ENCODE results near the gene PIP5K1B. TPM values are rescaled to one million over a fixed set of nuclear protein-coding genes. Genes with fewer than 3 reads are reported as not detected.

PIP5K1B gene
- total RNA-seq, 3 donors from 2014 or later = 60.0 to 122 (median 73.3) TPM

- no peak for ATAC-seq
- H3K4me1 ChIP-seq (ENCODE audit: low read depth) = no peaks in the 10 kb centered on the region
- intact Hi-C loops (cut with DNase I, micrococcal nuclease) = loop anchor here (10.0 kb wide), 2 partner anchors 419 to 439 kb away; no protein-coding TSS in a partner anchor
- H3K4me3 ChIP-seq = no peak overlapping the region
- no peak for DNase-seq
- no peaks in the 10 kb centered on the region for H3K36me3 ChIP-seq (ENCODE audit: low read depth)
- TF ChIP-seq, protein P1, sequence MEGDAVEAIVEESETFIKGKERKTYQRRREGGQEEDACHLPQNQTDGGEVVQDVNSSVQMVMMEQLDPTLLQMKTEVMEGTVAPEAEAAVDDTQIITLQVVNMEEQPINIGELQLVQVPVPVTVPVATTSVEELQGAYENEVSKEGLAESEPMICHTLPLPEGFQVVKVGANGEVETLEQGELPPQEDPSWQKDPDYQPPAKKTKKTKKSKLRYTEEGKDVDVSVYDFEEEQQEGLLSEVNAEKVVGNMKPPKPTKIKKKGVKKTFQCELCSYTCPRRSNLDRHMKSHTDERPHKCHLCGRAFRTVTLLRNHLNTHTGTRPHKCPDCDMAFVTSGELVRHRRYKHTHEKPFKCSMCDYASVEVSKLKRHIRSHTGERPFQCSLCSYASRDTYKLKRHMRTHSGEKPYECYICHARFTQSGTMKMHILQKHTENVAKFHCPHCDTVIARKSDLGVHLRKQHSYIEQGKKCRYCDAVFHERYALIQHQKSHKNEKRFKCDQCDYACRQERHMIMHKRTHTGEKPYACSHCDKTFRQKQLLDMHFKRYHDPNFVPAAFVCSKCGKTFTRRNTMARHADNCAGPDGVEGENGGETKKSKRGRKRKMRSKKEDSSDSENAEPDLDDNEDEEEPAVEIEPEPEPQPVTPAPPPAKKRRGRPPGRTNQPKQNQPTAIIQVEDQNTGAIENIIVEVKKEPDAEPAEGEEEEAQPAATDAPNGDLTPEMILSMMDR (IDR thresholded peaks at IDR 0.05) = no peak
- no peaks in the 10 kb centered on the region for H3K9me3 ChIP-seq
Measured at GRCh38 chr9:69023650-69024049, 318.6 kb downstream of the PIP5K1B start.

DNA sequence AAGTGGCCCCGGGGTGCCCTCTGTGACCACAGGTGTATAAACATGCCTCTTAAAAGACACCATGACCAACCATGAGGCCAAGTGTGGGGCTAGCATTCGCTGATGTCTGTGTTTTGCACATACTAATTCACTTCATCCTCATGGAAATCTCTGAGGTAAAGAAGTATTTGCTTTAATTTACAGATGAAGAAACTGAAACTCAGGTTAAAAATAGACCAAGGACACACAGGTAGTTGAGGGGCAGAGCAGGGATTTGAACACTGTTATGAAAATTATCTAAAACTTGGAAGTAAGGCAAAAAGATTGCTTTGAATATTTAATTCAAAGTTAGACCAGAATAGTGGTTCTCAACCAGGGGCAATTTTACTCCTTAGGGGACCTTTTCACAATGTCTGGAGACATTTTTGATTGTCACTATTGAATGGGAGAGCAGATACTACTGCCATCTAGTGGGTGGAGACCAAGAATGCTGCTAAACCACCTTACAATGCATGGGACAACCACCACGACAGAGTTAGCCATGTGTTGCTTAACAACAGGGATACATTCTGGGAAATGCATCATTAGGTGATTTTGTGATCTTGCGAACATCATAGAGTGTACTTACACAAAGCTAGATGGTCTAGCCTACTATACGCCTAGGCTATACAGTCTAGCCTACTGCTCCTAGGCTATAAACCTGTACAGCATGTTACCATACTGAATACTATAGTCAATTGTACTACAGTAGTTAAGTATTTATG, 322.5 kb downstream of the PIP5K1B start:
- no peaks in the 10 kb centered on the region for H3K36me3 ChIP-seq (ENCODE audit: low read depth)
- intact Hi-C loops (cut with DNase I, micrococcal nuclease) = loop anchor here (10.0 kb wide), 2 partner anchors 423 to 443 kb away; no protein-coding TSS in a partner anchor
- H3K4me1 ChIP-seq (ENCODE audit: low read depth) = no peaks in the 10 kb centered on the region
- TF ChIP-seq, protein P1 (IDR thresholded peaks at IDR 0.05) = peak; percentile 48
- peak in 1 of 3 donors; percentile 64 for DNase-seq
- ATAC-seq = peak; percentile 89
- no peak overlapping the region for H3K4me3 ChIP-seq
- H3K9me3 ChIP-seq = peaks cover 5% of the 10 kb centered on the region

- peaks cover 5% of the 10 kb centered on the region for H3K9me3 ChIP-seq
- TF ChIP-seq, protein P1 (IDR thresholded peaks at IDR 0.05) = no peak
- intact Hi-C loops (cut with DNase I, micrococcal nuclease) = loop anchor here (10.0 kb wide), 2 partner anchors 424 to 444 kb away; no protein-coding TSS in a partner anchor
- no peak for DNase-seq
- H3K4me1 ChIP-seq (ENCODE audit: low read depth) = no peaks in the 10 kb centered on the region
- H3K4me3 ChIP-seq = no peak overlapping the region
- no peak for ATAC-seq
- no peaks in the 10 kb centered on the region for H3K36me3 ChIP-seq (ENCODE audit: low read depth)
Measured at GRCh38 chr9:69028754-69029153, 323.7 kb downstream of the PIP5K1B start.

GRCh38 chr9:69029535-69029934, 324.5 kb downstream of the PIP5K1B start:
- no peak for DNase-seq
- intact Hi-C loops (cut with DNase I, micrococcal nuclease) = loop anchor here (10.0 kb wide), 2 partner anchors 425 to 445 kb away; no protein-coding TSS in a partner anchor
- TF ChIP-seq, protein P1 (IDR thresholded peaks at IDR 0.05) = no peak
- no peak overlapping the region for H3K4me3 ChIP-seq
- H3K4me1 ChIP-seq (ENCODE audit: low read depth) = no peaks in the 10 kb centered on the region
- no peak for ATAC-seq
- peaks cover 5% of the 10 kb centered on the region for H3K9me3 ChIP-seq
- no peaks in the 10 kb centered on the region for H3K36me3 ChIP-seq (ENCODE audit: low read depth)

DNA sequence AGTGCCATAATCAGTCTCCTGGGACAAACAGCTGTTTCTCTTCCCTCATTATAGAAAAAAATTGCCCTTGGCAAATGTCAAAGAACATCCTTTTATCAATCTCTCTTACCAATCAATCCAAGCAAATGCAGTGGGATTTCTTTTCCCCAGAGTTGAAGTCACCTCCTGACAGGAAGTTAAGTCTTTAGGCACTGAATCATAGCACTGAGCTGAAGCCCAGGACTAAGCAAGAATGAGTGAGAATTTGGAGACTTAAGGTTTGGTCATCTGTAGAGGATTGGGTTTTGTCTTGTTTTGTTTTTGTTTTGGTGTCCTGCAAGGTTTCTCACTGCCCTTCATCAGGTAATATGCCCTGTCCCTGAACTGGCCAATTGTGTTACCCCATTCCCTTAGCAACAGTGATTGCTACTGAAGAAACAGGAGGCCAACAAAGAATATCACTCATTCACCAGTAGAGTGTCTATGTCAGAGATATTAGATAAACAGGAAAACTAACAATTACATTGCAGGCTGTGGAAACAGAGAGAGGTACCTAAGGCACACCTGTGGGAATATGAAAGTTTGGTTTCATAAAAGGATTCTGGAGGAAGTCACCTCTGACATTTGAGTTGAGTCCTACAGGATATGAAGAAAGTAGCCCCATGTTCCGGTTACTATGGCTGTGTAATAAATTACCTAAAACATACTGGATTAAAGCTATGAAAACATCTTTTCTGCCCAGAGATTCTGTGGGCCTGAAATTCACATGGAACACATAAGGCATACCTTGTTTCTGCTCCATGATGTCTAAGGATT, 326.0 kb downstream of the PIP5K1B start:
- no peaks in the 10 kb centered on the region for H3K36me3 ChIP-seq (ENCODE audit: low read depth)
- intact Hi-C loops (cut with DNase I, micrococcal nuclease) = no loop called here

More for the DNA sequence above, 326.0 kb downstream of the PIP5K1B start:
- Histone ChIP-seq H3K4me3 (no peak overlapping the region), H3K9me3 (peaks cover 5% of the 10 kb centered on the region), H3K4me1 (ENCODE audit: low read depth) (peaks cover 3% of the 10 kb centered on the region)
- TF ChIP-seq, protein P1 (IDR thresholded peaks at IDR 0.05) = no peak
- no peak for DNase-seq
- no peak for ATAC-seq
